Measurements from ENCODE around the gene FMNL3. TPM values are rescaled to one million over a fixed set of nuclear protein-coding genes. Genes with fewer than 3 reads are reported as not detected.
"Not testable (repeated sequence)": the region's sequence is repeated elsewhere in the genome, so short reads cannot be mapped to it uniquely, and the experiment has no call there.

Gene FMNL3, protein sequence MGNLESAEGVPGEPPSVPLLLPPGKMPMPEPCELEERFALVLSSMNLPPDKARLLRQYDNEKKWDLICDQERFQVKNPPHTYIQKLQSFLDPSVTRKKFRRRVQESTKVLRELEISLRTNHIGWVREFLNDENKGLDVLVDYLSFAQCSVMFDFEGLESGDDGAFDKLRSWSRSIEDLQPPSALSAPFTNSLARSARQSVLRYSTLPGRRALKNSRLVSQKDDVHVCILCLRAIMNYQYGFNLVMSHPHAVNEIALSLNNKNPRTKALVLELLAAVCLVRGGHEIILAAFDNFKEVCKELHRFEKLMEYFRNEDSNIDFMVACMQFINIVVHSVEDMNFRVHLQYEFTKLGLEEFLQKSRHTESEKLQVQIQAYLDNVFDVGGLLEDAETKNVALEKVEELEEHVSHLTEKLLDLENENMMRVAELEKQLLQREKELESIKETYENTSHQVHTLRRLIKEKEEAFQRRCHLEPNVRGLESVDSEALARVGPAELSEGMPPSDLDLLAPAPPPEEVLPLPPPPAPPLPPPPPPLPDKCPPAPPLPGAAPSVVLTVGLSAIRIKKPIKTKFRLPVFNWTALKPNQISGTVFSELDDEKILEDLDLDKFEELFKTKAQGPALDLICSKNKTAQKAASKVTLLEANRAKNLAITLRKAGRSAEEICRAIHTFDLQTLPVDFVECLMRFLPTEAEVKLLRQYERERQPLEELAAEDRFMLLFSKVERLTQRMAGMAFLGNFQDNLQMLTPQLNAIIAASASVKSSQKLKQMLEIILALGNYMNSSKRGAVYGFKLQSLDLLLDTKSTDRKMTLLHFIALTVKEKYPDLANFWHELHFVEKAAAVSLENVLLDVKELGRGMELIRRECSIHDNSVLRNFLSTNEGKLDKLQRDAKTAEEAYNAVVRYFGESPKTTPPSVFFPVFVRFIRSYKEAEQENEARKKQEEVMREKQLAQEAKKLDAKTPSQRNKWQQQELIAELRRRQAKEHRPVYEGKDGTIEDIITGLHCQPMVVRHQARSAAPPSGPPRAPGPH
- total RNA-seq, result 39.1 and 39.8 TPM in 2 replicates

DNA sequence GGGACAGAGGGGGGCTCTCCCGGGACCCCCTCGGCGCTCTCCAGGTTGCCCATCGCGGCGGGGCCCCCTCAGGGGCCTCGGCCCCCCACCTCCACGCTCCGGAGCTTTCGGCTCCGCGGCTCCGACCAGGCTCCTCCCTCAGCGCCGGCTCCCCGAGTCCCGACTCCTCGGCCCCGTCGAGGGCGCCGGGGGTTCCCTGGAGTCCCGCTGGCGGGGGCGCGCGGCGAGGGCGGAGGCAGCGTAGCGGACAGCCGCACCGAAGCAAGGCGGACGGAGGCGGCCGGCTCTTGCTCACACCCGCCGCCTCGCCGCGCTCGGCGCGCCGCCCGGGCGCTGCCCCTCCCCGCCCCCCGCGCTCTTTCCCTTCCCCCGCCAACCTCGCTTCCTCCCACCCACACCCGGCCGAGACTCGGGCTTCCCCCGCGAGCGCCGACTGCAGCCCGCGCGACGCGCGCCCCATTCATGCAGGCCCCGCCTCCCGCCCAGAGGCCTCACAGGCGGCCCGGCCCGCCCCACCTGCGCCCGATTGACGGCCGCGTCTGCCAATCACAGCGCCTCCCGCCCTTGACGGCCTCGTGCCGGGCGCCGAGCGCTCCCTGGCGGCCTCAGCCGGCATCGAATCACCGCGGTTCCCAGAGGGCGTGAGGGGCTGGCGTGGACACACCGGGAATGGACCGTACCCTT lies at the start of gene FMNL3:
TSS of gene FMNL3 (minus strand) at position 278 of the 684 bp plus-strand sequence. CDS start at position 53, 225 bp downstream.
- Mint-ChIP-seq H3K36me3 (ENCODE audit: low read depth) (peaks cover 5% of the 10 kb centered on the region), H3K9me3 (no peaks in the 10 kb centered on the region), H3K4me3 (peak within 1 kb of the TSS; percentile 97), H3K27ac (peak within 1 kb of the TSS; percentile 89), H3K27me3 (peaks cover 23% of the 10 kb centered on the region), H3K4me1 (peaks cover 43% of the 10 kb centered on the region)
- intact Hi-C loops (cut with micrococcal nuclease), result loop anchor here (1.0 to 5.0 kb wide), 8 partner anchors 34 to 140 kb away; partner anchors contain the start of genes MCRS1, NCKAP5L and TMBIM6
- DNase-seq, result peak; percentile 100

DNA sequence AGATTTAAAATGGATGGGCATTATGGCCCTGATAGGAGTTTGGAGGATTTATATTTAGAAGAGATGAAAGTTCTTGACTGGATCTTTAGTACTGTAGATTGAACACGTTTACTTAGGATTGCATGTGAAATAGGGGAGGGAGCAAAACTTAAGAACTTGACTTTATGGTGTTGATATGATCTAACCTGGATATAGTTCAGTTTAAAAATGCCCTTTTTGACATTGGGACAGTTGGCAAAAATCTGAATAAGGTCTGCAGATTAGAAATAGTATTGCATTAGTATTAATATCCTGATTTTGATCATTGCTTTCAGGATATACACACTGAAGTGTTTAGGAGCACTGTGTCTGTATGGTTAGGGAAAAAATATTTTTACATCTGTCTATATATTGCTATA lies 43.8 kb upstream of the FMNL3 start:
- Mint-ChIP-seq H3K27me3 (no peaks in the 10 kb centered on the region), H3K27ac (peak overlapping the region; percentile 79), H3K9me3 (no peaks in the 10 kb centered on the region), H3K4me3 (peak overlapping the region; percentile 68), H3K4me1 (peaks cover 59% of the 10 kb centered on the region), H3K36me3 (ENCODE audit: low read depth) (peaks cover 61% of the 10 kb centered on the region)
- DNase-seq, result no peak
- intact Hi-C loops (cut with micrococcal nuclease), result loop anchor here (1.0 to 5.0 kb wide), 5 partner anchors 10 to 89 kb away; partner anchors contain the start of genes FMNL3, NCKAP5L and TMBIM6

DNA sequence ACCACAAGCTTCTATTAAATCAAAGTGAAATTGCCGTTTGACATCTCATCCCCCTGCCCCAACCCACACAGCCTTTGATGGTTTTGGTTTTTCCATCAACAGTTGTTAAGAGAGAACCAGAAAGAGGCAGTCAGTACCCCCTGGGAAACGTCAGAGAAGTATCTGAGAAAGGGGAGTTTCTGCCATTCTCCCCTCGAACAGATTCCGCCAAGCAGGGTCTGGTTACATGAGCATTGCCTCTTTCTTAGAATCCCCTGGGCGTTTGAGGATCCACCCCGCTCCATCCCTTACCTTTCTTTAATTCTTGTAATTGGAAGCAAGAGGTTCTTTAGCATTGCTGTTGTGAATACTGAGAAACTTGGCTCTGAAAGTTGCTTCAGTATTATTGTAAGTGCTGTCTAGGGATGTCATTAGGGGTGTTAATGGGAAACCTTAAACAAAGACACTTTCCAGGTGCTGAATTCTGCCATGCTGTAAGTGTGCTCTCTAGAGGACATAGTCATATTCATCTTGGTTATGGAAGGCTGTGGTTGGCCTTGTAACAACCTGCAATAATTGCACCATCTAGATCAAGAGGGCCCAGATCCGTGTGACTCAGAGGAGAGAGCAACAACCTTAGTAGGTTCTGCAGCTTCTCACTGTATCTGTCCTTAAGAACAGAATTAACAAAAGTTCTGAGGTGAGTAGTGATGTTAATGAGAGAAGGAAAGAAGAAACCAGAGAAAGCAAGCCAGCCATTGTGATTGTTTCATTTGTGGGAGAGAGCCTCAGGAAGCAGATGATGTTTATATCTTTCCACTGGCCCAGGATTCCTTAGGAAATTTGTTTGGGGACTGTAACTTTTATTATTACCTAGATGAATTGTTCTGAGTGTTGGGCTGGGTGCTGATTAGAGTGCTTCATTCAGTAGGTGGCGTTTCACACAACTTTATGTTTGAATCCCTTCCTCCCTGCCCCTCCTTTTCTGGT lies 43.1 kb upstream of the FMNL3 start:
- H3K9me3 Mint-ChIP-seq, result no peaks in the 10 kb centered on the region
- intact Hi-C loops (cut with micrococcal nuclease), result loop anchor here (1.0 to 5.0 kb wide), 5 partner anchors 9 to 88 kb away; partner anchors contain the start of genes FMNL3, NCKAP5L and TMBIM6
- peaks cover 60% of the 10 kb centered on the region for H3K4me1 Mint-ChIP-seq
- peaks cover 55% of the 10 kb centered on the region for H3K36me3 Mint-ChIP-seq (ENCODE audit: low read depth)
- peak; percentile 77 for DNase-seq
- no peaks in the 10 kb centered on the region for H3K27me3 Mint-ChIP-seq
- peak overlapping the region; percentile 79 for H3K27ac Mint-ChIP-seq
- peak overlapping the region; percentile 68 for H3K4me3 Mint-ChIP-seq

GRCh38 chr12:49748800-49749199 lies 41.6 kb upstream of the FMNL3 start:
- peaks cover 70% of the 10 kb centered on the region for H3K4me1 Mint-ChIP-seq
- DNase-seq, result no peak
- peak overlapping the region; percentile 79 for H3K27ac Mint-ChIP-seq
- peak overlapping the region; percentile 68 for H3K4me3 Mint-ChIP-seq
- H3K9me3 Mint-ChIP-seq, result no peaks in the 10 kb centered on the region
- intact Hi-C loops (cut with micrococcal nuclease), result no loop called here
- H3K27me3 Mint-ChIP-seq, result no peaks in the 10 kb centered on the region
- peaks cover 59% of the 10 kb centered on the region for H3K36me3 Mint-ChIP-seq (ENCODE audit: low read depth)

- H3K27ac Mint-ChIP-seq, result peak overlapping the region; percentile 84
- H3K36me3 Mint-ChIP-seq (ENCODE audit: low read depth), result peaks cover 59% of the 10 kb centered on the region
- H3K27me3 Mint-ChIP-seq, result no peaks in the 10 kb centered on the region
- intact Hi-C loops (cut with micrococcal nuclease), result no loop called here
- peak overlapping the region; percentile 34 for H3K4me3 Mint-ChIP-seq
- no peak for DNase-seq
- H3K4me1 Mint-ChIP-seq, result peaks cover 70% of the 10 kb centered on the region
- no peaks in the 10 kb centered on the region for H3K9me3 Mint-ChIP-seq
Observed at GRCh38 chr12:49748306-49748705, 41.1 kb upstream of the FMNL3 start.

GRCh38 chr12:49744363-49744885 lies 37.2 kb upstream of the FMNL3 start:
- H3K4me1 Mint-ChIP-seq, result peaks cover 50% of the 10 kb centered on the region
- no peak for DNase-seq
- H3K4me3 Mint-ChIP-seq, result peak overlapping the region; percentile 36
- intact Hi-C loops (cut with micrococcal nuclease), result loop anchor here (5.0 kb wide), 1 partner anchor 612 kb away; the partner anchor contains the start of gene TUBA1B
- peak overlapping the region; percentile 38 for H3K27ac Mint-ChIP-seq
- H3K9me3 Mint-ChIP-seq, result no peaks in the 10 kb centered on the region
- no peaks in the 10 kb centered on the region for H3K27me3 Mint-ChIP-seq
- peaks cover 51% of the 10 kb centered on the region for H3K36me3 Mint-ChIP-seq (ENCODE audit: low read depth)

GRCh38 chr12:49741882-49742620 lies 34.8 kb upstream of the FMNL3 start:
- peaks cover under 1% of the 10 kb centered on the region for H3K27me3 Mint-ChIP-seq
- no peaks in the 10 kb centered on the region for H3K9me3 Mint-ChIP-seq
- H3K27ac Mint-ChIP-seq, result peak overlapping the region; percentile 95
- peak overlapping the region; percentile 90 for H3K4me3 Mint-ChIP-seq
- H3K36me3 Mint-ChIP-seq (ENCODE audit: low read depth), result peaks cover 40% of the 10 kb centered on the region
- DNase-seq, result peak; percentile 95
- intact Hi-C loops (cut with micrococcal nuclease), result loop anchor here (1.0 to 5.0 kb wide), 7 partner anchors 8 to 610 kb away; partner anchors contain the start of genes FMNL3, TUBA1B and TUBA1C
- peaks cover 39% of the 10 kb centered on the region for H3K4me1 Mint-ChIP-seq

DNA sequence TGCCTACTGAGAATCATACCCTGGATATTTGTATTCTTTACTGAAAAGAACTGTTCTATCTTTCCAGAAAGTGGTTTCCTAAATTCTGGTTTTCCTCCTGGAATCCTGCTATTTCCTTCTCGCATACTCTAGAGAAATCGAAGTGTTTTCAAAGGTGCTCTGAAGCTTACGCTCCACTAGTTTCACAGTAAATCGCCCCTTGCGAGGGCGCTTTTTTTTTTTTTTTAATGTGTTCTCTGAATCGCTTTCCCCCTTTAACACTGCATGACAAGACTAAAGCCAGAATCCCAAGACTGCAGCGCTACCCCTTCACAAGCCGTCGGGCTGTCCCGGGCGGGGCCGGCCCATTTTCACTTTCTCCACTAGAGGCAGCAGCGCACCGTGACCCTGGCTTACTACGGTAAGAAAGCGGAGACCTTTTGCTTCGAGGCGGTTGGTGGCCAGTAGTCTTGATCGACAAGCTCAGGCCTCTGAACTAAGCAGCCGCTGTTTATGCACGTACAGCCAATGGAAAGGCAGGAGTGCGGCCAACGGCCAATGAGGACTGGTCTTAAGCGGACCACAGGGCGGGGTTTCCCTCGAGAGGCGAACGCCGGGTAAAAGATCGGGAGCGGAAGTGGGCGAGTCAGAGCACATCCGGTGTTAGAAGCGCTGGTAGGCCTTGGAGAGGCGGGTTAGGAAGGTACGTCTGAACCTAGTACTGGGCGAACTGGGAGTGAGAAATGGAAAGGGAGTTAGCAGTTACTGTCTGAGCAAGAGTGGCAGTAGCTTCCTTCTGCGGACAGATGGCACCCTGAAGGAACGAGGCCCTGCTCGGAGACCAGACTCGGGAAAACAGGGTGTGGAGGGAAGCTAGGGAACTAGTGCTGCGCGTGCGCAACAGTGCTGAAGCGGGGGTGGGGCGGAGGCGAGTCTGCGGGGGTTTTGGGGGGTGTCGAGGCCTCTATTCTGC lies 34.0 kb upstream of the FMNL3 start, which contains the start of gene TMBIM6:
TSS of gene TMBIM6 (plus strand) at position 628 of the 952 bp plus-strand sequence. CDS start 10,937 bp downstream, outside the sequence.
- peak within 1 kb of the TSS; percentile 90 for H3K4me3 Mint-ChIP-seq
- intact Hi-C loops (cut with micrococcal nuclease), result loop anchor here (1.0 to 5.0 kb wide), 7 partner anchors 9 to 609 kb away; partner anchors contain the start of genes FMNL3, TUBA1B and TUBA1C
- H3K4me1 Mint-ChIP-seq, result peaks cover 31% of the 10 kb centered on the region
- H3K27me3 Mint-ChIP-seq, result peaks cover 5% of the 10 kb centered on the region
- DNase-seq, result peak; percentile 100
- peaks cover 33% of the 10 kb centered on the region for H3K36me3 Mint-ChIP-seq (ENCODE audit: low read depth)
- peak within 1 kb of the TSS; percentile 95 for H3K27ac Mint-ChIP-seq
- no peaks in the 10 kb centered on the region for H3K9me3 Mint-ChIP-seq

DNA sequence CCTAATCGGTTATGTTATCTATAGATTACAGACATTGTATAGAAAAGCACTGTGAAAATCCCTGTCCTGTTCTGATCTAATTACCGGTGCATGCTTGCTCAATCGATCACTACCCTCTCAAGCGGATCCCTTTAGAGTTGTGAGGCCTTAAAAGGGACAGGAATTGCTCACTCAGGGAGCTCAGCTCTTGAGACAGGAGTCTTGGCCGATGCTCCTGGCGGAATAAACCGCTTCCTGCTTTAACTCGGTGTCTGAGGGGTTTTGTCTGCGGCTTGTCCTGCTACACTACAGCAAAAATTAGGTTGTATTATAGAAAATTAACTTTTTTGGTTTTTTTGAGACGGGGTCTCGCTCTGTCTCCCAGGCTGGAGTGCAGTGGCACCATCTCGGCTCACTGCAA lies 33.1 kb upstream of the FMNL3 start:
- H3K4me3 Mint-ChIP-seq, H3K27ac Mint-ChIP-seq, H3K27me3 Mint-ChIP-seq, DNase-seq, H3K9me3 Mint-ChIP-seq: not testable (repeated sequence)
- intact Hi-C loops (cut with micrococcal nuclease), result loop anchor here (2.0 to 5.0 kb wide), 2 partner anchors 475 to 608 kb away; partner anchors contain the start of genes TUBA1B and TUBA1C
- peaks cover 33% of the 10 kb centered on the region for H3K36me3 Mint-ChIP-seq (ENCODE audit: low read depth)
- peaks cover 30% of the 10 kb centered on the region for H3K4me1 Mint-ChIP-seq

DNA sequence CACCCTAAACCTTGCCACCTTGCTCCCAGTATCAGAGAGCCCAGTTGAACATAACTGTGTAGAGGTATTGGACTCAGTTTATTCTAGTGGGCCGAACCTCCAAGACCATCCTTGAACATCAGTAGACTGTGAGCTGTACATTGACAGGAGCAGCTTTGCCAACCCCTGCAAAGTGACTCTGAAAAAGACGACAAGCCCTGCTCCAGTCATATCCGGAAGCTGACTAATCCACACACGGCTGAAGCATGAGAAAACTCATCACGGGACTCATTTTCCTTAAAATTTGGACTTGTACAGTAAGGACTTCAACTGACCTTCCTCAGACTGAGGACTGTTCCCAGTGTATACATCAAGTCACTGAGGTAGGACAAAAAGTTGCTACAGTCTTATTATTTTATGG lies 31.5 kb upstream of the FMNL3 start:
- H3K27me3 Mint-ChIP-seq; H3K9me3 Mint-ChIP-seq; H3K27ac Mint-ChIP-seq; DNase-seq; H3K4me3 Mint-ChIP-seq; intact Hi-C loops (cut with micrococcal nuclease): not testable (repeated sequence)
- H3K4me1 Mint-ChIP-seq, result peaks cover 16% of the 10 kb centered on the region
- H3K36me3 Mint-ChIP-seq (ENCODE audit: low read depth), result peaks cover 19% of the 10 kb centered on the region
